Breast epithelium (tissue), 4 donors: ENCODE measurements around the gene TXLNG. TPM values are rescaled to one million over a fixed set of nuclear protein-coding genes. Genes with fewer than 3 reads are reported as not detected.

Experiments
- DNase-seq, 2 donors: peaks; one replicate each; pipeline ENCODE4 v3.0.0-alpha.2; 2019; ENCODE audit warnings: low spot score in 2 of 2
- H3K27ac ChIP-seq, 2 donors: fragments of 200-600 bp; sonication (generic) in 1 of 2; one replicate each; pipeline ENCODE4 v1.5.1; 2016 to 2019; ENCODE audit warnings: mild to moderate bottlenecking in 1 of 2
- H3K27me3 ChIP-seq, 2 donors: fragments of 200-600 bp; sonication (generic) in 1 of 2; one replicate each; pipeline versions ENCODE4 v1.5.1 to v1.6.0; 2017 to 2019; ENCODE audit warnings: control low read depth in 1 of 2, mild to moderate bottlenecking in 1 of 2
- H3K36me3 ChIP-seq: fragments of 200-600 bp; one replicate; pipeline ENCODE4 v1.5.1; 2019
- H3K4me1 ChIP-seq, 2 donors: fragments of 200-600 bp; sonication (generic); one replicate each; pipeline ENCODE4 v1.5.1; 2016 to 2019; ENCODE audit warnings: control low read depth in 1 of 2
- H3K4me3 ChIP-seq, 3 donors: fragments of 200-600 bp; sonication (generic); 1 replicate in 2 of 3; 2 replicates in 1 of 3; pipeline ENCODE4 v1.5.1; 2016 to 2019; ENCODE audit warnings: mild to moderate bottlenecking in 3 of 3, moderate library complexity in 2 of 3
- H3K9me3 ChIP-seq, 2 donors: fragments of 200-600 bp; sonication (generic) in 1 of 2; one replicate each; pipeline ENCODE4 v1.5.1; 2016 to 2019; ENCODE audit warnings: control low read depth in 1 of 2
- CTCF ChIP-seq, 3 donors: fragments of 450-650 bp; IDR thresholded peaks; one replicate each; pipeline ENCODE4 v1.5.1; 2016 to 2017; ENCODE audit warnings: antibody characterized with exemption in 3 of 3, mild to moderate bottlenecking in 3 of 3, moderate library complexity in 3 of 3
- POLR2A ChIP-seq: fragments of 450-650 bp; IDR thresholded peaks from one replicate; pipeline ENCODE4 v1.6.1; 2016; ENCODE audit warnings: antibody characterized with exemption, mild to moderate bottlenecking, moderate library complexity
- POLR2AphosphoS5 ChIP-seq, 3 donors: sonication (generic); formaldehyde crosslinking; IDR thresholded peaks; one replicate each; pipeline ENCODE4 v1.6.1; 2017; ENCODE audit warnings: antibody characterized with exemption in 3 of 3
- intact Hi-C: fragments of 100-400 bp; cut with DNase I; formaldehyde crosslinking; loops from one replicate; pipeline ENCODE4 v1.15.1; 2023; ENCODE audit warnings: low total_unique reads
- total RNA-seq, 3 donors: library from RNA; depleted of rRNA; stranded (reverse); fragments of >200 nt; gene quantifications; one replicate each; pipeline ENCODE4 v1.1.0, GENCODE V29; 2016

Gene TXLNG
- total RNA-seq, 3 donors from 2014 or later, result 23.7 to 31.5 (median 25.2) TPM

GRCh38 chrX:16843208-16843909 is 57.1 kb downstream of the TXLNG start:
- Histone ChIP-seq H3K9me3 (no peaks in the 10 kb centered on the region), H3K27me3 (peaks cover 0 to 5% of the 10 kb centered on the region in 2 donors), H3K4me3 (no peak overlapping the region), H3K36me3 (peaks cover 6% of the 10 kb centered on the region), H3K4me1 (no peaks in the 10 kb centered on the region), H3K27ac (no peak overlapping the region)
- TF ChIP-seq POLR2AphosphoS5 (IDR thresholded peaks at IDR 0.05), result no peak
- TF ChIP-seq CTCF (IDR thresholded peaks at IDR 0.05), result no peak
- no peak for TF ChIP-seq POLR2A
- DNase-seq, result no peak
- intact Hi-C loops, result no loop called here

GRCh38 chrX:16845686-16846085 is 59.4 kb downstream of the TXLNG start:
- intact Hi-C loops, result no loop called here
- TF ChIP-seq CTCF (IDR thresholded peaks at IDR 0.05) (no peak), POLR2A (no peak), POLR2AphosphoS5 (IDR thresholded peaks at IDR 0.05) (no peak)
- Histone ChIP-seq H3K9me3 (no peaks in the 10 kb centered on the region), H3K4me3 (no peak overlapping the region), H3K36me3 (peaks cover 6% of the 10 kb centered on the region), H3K27ac (no peak overlapping the region), H3K4me1 (no peaks in the 10 kb centered on the region), H3K27me3 (peaks cover 0 to 12% of the 10 kb centered on the region in 2 donors)
- DNase-seq, result no peak

GRCh38 chrX:16848541-16848940 is 62.3 kb downstream of the TXLNG start:
- H3K9me3 ChIP-seq, result no peaks in the 10 kb centered on the region
- no peak overlapping the region for H3K4me3 ChIP-seq
- H3K4me1 ChIP-seq, result no peaks in the 10 kb centered on the region
- H3K27me3 ChIP-seq, result peaks cover 0 to 12% of the 10 kb centered on the region in 2 donors
- H3K36me3 ChIP-seq, result peaks cover 6% of the 10 kb centered on the region
- intact Hi-C loops, result no loop called here
- DNase-seq, result no peak
- TF ChIP-seq CTCF (IDR thresholded peaks at IDR 0.05), result no peak
- no peak for TF ChIP-seq POLR2AphosphoS5 (IDR thresholded peaks at IDR 0.05)
- TF ChIP-seq POLR2A, result no peak
- no peak overlapping the region for H3K27ac ChIP-seq

- no peak for TF ChIP-seq POLR2A
- DNase-seq, result no peak
- intact Hi-C loops, result no loop called here
- H3K4me3 ChIP-seq, result no peak overlapping the region
- no peak overlapping the region for H3K27ac ChIP-seq
- H3K36me3 ChIP-seq, result no peaks in the 10 kb centered on the region
- no peaks in the 10 kb centered on the region for H3K9me3 ChIP-seq
- H3K27me3 ChIP-seq, result peaks cover 0 to 24% of the 10 kb centered on the region in 2 donors
- H3K4me1 ChIP-seq, result no peaks in the 10 kb centered on the region
Observed at GRCh38 chrX:16851421-16851820, 65.2 kb downstream of the TXLNG start.

- Histone ChIP-seq H3K36me3 (no peaks in the 10 kb centered on the region), H3K4me3 (no peak overlapping the region), H3K27ac (no peak overlapping the region), H3K4me1 (no peaks in the 10 kb centered on the region), H3K27me3 (peaks cover 0 to 24% of the 10 kb centered on the region in 2 donors), H3K9me3 (no peaks in the 10 kb centered on the region)
- intact Hi-C loops, result no loop called here
- no peak for TF ChIP-seq POLR2A
- TF ChIP-seq CTCF (IDR thresholded peaks at IDR 0.05), result no peak
- no peak for TF ChIP-seq POLR2AphosphoS5 (IDR thresholded peaks at IDR 0.05)
- DNase-seq, result no peak
Observed at GRCh38 chrX:16851827-16852226, 65.6 kb downstream of the TXLNG start.
